Upper lobe of right lung (tissue), 1 donor: ENCODE measurements around the gene GTF3C2. TPM values are rescaled to one million over a fixed set of nuclear protein-coding genes. Genes with fewer than 3 reads are reported as not detected.
A peak's percentile ranks its signal among the peaks of the same experiment; 100 is the strongest.

Source experiments
- ATAC-seq: fragments of 200-7000 bp; cut with Tn5 transposase; one replicate; pipeline ENCODE4 v1.9.1; 2020; ENCODE audit warnings: mild to moderate bottlenecking, moderate library complexity
- DNase-seq: peaks from one replicate; pipeline ENCODE4 v3.0.0-alpha.2; 2020
- H3K27ac ChIP-seq: fragments of 200-600 bp; one replicate; pipeline ENCODE4 v1.8.0; 2022
- H3K27me3 ChIP-seq: fragments of 200-600 bp; one replicate; pipeline ENCODE4 v1.8.0; 2022; ENCODE audit warnings: mild to moderate bottlenecking
- H3K36me3 ChIP-seq: fragments of 200-600 bp; one replicate; pipeline ENCODE4 v1.8.0; 2022
- H3K4me1 ChIP-seq: fragments of 200-600 bp; one replicate; pipeline ENCODE4 v1.8.0; 2022
- H3K4me3 ChIP-seq: fragments of 200-600 bp; one replicate; pipeline ENCODE4 v1.8.0; 2022; ENCODE audit warnings: mild to moderate bottlenecking
- H3K9me3 ChIP-seq: fragments of 200-600 bp; one replicate; pipeline ENCODE4 v1.8.0; 2022
- intact Hi-C: fragments of 100-400 bp; cut with DNase I; formaldehyde crosslinking; loops from one replicate; pipeline ENCODE4 v1.11.0; 2022
- long read RNA-seq: library from polyadenylated mRNA; unstranded; transcript quantifications from one replicate; pipeline ENCODE4 v2.0.0, GENCODE V29; 2021
- total RNA-seq: library from RNA; stranded (reverse); fragmentation: NEBNext Ultra II Directional; extraction: Animal tissue kit (Norgen Biotek cat#: 25700); gene quantifications from one replicate; pipeline ENCODE4 v1.2.1, GENCODE V29; 2021
- TF ChIP-seq, protein P1 (sequence below): fragments of 200-600 bp; IDR thresholded peaks from one replicate; pipeline ENCODE4 v1.8.0; 2022; ENCODE audit warnings: antibody characterized with exemption
- donor health status: DM: no; HTN: yes; CAD: no; lungs with severe emphysema.

Gene GTF3C2, protein sequence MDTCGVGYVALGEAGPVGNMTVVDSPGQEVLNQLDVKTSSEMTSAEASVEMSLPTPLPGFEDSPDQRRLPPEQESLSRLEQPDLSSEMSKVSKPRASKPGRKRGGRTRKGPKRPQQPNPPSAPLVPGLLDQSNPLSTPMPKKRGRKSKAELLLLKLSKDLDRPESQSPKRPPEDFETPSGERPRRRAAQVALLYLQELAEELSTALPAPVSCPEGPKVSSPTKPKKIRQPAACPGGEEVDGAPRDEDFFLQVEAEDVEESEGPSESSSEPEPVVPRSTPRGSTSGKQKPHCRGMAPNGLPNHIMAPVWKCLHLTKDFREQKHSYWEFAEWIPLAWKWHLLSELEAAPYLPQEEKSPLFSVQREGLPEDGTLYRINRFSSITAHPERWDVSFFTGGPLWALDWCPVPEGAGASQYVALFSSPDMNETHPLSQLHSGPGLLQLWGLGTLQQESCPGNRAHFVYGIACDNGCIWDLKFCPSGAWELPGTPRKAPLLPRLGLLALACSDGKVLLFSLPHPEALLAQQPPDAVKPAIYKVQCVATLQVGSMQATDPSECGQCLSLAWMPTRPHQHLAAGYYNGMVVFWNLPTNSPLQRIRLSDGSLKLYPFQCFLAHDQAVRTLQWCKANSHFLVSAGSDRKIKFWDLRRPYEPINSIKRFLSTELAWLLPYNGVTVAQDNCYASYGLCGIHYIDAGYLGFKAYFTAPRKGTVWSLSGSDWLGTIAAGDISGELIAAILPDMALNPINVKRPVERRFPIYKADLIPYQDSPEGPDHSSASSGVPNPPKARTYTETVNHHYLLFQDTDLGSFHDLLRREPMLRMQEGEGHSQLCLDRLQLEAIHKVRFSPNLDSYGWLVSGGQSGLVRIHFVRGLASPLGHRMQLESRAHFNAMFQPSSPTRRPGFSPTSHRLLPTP
- 54.4 TPM for total RNA-seq
- long read RNA-seq, transcript GTF3C2-201 (19 exons, 3,882 nt): major isoform, 16 of 47 reads
- long read RNA-seq, partial matches to known transcripts: 13 of 47 reads
- long read RNA-seq, other reads (novel, unspliced or antisense): 18 of 47 reads

DNA sequence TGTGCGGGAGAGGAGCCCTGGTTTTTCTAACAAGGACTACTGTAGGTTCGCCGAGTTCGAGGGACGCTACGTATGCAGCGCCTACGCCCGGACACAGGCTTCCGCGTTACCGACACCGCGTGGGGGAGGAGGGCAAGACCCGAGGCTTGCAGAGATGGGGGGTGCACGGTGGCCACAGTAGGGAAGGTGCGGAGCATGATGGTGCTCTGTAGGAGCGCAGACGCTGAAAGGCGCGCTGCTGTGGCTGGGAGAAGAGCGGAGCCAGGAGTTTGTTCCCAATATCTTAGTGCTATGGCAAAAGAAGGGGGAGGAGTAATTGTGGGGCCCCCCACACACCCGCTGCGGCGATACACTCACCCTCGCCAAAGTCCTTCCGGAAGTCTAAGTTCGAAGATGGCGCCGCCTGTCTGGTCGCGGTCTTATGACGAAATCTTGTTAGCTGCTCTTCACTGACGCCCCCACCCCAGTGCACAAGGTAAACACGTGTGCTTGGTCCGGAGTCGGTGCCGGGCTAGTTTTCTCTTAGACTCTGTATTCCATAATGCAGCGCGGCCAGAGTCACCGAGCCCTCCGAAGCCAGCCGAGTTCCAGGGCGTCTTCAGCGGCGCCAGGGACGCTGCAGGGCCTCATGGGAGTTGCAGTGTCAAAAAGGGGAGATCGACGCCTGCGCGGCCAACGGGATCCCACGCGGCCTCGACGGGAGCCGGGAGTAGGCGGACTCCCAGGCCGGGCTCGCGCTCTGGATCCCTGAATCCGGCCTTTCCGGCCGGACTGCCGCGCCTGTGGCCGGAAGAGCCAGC, at the start of gene GTF3C2:
Gene GTF3C2 (minus strand): TSS at position 383 of the 800 bp plus-strand sequence. CDS start 13,210 bp downstream, outside the sequence.
- H3K27me3 ChIP-seq: no peaks in the 10 kb centered on the region
- DNase-seq (peak; percentile 98), ATAC-seq (peak; percentile 98)
- H3K4me1 ChIP-seq: peaks cover 32% of the 10 kb centered on the region
- H3K27ac ChIP-seq: peak within 1 kb of the TSS; percentile 95
- TF ChIP-seq, protein P1, sequence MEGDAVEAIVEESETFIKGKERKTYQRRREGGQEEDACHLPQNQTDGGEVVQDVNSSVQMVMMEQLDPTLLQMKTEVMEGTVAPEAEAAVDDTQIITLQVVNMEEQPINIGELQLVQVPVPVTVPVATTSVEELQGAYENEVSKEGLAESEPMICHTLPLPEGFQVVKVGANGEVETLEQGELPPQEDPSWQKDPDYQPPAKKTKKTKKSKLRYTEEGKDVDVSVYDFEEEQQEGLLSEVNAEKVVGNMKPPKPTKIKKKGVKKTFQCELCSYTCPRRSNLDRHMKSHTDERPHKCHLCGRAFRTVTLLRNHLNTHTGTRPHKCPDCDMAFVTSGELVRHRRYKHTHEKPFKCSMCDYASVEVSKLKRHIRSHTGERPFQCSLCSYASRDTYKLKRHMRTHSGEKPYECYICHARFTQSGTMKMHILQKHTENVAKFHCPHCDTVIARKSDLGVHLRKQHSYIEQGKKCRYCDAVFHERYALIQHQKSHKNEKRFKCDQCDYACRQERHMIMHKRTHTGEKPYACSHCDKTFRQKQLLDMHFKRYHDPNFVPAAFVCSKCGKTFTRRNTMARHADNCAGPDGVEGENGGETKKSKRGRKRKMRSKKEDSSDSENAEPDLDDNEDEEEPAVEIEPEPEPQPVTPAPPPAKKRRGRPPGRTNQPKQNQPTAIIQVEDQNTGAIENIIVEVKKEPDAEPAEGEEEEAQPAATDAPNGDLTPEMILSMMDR: no peak
- H3K4me3 ChIP-seq: peak within 1 kb of the TSS; percentile 95
- H3K9me3 ChIP-seq: no peaks in the 10 kb centered on the region
- intact Hi-C loops: no loop called here
- no peaks in the 10 kb centered on the region for H3K36me3 ChIP-seq

DNA sequence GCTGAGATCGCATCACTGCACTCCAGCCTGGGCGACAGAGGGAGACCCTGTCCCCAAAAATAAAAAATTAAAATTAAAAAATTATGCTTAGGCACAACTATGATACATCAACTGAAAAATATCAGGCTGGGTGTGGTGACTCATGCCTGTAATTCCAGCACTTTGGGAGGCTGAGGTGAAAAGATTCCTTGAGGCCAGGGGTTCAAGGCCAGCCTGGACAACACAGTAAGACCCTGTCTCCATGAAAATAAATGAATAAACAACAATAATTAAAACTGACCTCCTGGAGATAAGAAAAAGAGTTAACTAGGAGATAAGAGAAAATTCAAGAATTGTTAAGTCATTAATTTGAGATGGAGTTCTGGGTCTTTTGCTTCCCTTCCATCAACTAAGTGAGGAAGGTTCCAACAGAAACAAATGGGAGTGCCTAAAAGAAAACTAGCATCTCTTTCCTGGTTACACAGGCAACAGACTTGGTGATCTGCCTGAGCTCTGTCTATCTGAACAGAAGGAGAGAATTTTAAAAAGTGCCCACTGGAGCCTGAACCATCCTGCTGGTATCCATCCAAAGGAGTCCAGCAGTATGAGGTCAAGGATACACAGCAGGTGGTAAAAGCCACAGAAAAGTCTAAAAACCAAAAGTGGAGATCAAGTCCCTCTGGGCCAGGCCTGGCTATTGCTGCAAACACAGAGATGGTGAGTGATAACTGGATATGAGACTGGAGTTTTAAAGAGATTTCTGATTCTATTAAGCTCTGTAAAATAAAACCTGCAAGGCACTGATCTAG, 44.0 kb upstream of the GTF3C2 start:
- H3K4me3 ChIP-seq: no peak overlapping the region
- intact Hi-C loops: no loop called here
- H3K27me3 ChIP-seq: no peaks in the 10 kb centered on the region
- H3K27ac ChIP-seq: no peak overlapping the region
- no peaks in the 10 kb centered on the region for H3K9me3 ChIP-seq
- DNase-seq: no peak
- no peaks in the 10 kb centered on the region for H3K36me3 ChIP-seq
- TF ChIP-seq, protein P1: no peak
- no peak for ATAC-seq
- H3K4me1 ChIP-seq: no peaks in the 10 kb centered on the region

DNA sequence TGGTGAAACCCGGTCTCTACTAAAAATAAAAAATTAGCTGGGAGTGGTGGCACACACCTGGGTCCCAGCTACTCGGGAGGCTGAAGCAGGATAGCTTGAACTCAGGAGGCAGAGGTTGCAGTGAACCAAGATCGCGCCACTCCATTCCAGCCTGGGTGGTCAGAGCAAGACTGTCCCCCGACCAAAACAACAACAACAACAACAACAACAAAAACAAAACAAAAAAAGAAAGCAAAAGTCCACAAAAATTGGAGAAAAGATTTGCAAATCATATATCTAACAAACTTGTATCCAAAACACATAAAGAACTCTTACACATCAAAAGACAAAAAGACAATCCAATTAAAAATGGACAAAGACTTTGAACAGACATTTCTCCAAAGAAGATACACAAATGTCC, 42.4 kb upstream of the GTF3C2 start:
- intact Hi-C loops: no loop called here
- ATAC-seq (no peak), DNase-seq (no peak)
- Histone ChIP-seq H3K4me1 (no peaks in the 10 kb centered on the region), H3K27me3 (no peaks in the 10 kb centered on the region), H3K36me3 (no peaks in the 10 kb centered on the region), H3K9me3 (no peaks in the 10 kb centered on the region), H3K4me3 (no peak overlapping the region), H3K27ac (no peak overlapping the region)
- TF ChIP-seq, protein P1: no peak

DNA sequence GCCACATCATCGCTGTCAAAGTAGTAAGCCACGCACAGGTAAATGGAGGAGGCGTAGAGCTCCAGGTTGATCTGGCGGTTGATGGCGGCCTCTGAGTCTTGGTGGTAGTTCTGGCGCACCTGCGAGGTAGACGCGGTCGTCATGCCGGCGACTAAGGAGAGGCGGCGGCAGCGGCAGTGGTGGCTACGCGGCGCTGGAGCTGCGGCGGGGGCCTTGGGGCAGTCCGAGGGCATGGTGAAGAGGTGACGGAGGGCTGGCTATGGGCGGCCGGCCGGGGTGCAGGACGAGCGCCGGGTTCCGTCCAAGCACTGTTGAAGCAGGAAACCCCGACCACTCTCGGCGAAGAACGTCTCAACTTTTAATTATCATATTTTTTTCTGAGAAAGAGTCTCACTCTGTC, 36.7 kb upstream of the GTF3C2 start:
- ATAC-seq (no peak), DNase-seq (no peak)
- H3K36me3 ChIP-seq: peaks cover 4% of the 10 kb centered on the region
- no peak overlapping the region for H3K4me3 ChIP-seq
- H3K9me3 ChIP-seq: no peaks in the 10 kb centered on the region
- no peak overlapping the region for H3K27ac ChIP-seq
- H3K27me3 ChIP-seq: no peaks in the 10 kb centered on the region
- intact Hi-C loops: no loop called here
- TF ChIP-seq, protein P1: no peak
- no peaks in the 10 kb centered on the region for H3K4me1 ChIP-seq
